Right hindlimb (tissue), 1 donor: ENCODE results near the gene KATNB1.

Source experiments
- DNase-seq: peaks from one replicate; pipeline ENCODE4 v3.0.0-alpha.2; 2018

Gene KATNB1

GRCh38 chr16:57759131-57759530 is 23.6 kb downstream of the KATNB1 start:
- DNase-seq = no peak

DNA sequence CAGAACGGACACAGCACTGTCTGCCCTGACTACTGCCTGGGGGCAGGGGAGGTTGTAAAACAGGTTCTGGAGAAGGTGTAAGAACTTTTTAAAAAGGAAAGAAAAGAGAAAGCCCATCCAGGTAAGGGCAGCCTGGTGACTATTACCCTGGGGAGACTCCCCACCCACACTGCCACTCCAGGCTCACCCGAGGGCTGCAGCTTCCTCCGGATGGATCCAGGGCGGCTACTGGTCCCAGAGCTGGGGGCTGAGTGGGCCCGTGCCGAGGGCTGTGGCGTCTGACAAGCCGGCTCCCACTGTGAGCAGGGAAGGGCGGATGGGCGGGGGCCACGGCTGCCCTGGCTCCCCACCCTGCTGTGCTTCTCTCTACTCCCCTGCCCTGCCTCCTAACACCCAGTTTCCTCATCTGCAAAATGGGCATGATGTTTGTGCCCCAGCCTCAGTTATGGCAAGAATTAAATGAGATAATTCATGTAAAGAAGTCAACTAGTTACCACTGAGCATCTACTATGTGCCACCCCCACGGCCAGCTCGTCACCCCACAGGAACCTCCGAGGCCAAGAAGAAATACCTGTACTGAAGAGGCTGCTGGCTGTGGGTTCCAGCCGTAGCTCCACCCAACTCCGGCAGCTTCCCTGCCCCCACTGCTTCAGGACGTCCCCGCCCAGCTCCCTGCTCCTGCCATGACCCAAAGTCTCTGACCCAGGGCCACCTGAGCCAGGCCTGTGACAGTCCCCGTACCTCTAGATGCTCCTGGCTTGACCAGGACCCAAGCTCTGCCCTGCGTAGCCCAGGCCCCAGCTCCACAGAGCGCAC is 24.2 kb downstream of the KATNB1 start:
- no peak for DNase-seq

DNA sequence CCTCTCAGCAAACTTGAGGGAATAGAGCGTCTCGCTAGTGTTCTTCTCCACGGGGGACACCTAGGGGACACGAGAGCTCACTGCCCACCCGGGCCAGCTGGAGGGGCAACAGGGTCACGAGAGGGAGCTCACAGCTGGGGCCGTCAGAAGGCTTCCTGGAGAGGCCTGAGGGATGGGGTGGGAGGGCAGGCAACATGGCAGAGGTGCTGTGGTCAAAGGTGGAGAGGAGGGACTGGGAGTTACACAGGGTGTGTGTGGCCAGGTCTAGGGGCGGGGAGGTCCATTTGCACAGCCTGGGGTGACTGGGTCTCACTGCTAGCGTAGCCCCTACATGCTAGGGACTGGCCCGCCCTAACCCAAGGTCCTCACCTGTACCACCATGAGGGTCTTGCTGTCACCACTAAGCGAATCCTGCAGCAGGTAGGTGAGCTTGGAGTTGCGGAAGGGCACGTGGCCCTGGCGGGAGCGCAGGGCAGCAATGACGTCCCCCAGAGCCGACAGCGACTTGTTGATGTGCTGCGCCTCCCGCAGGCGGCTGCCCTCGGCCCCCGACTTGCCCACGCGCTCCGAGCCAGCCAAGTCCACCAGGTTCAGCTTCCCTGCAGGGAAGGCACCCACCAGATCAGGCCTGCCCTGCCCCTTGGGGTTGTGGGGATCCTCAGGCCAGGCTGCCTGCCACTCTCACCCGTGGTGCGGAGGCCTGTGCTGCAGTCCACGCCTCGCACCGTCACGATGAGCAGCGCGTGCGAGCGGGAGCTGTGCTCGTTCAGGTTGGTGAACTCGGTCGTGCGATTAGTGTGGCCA is 25.0 kb downstream of the KATNB1 start:
- DNase-seq = no peak

DNA sequence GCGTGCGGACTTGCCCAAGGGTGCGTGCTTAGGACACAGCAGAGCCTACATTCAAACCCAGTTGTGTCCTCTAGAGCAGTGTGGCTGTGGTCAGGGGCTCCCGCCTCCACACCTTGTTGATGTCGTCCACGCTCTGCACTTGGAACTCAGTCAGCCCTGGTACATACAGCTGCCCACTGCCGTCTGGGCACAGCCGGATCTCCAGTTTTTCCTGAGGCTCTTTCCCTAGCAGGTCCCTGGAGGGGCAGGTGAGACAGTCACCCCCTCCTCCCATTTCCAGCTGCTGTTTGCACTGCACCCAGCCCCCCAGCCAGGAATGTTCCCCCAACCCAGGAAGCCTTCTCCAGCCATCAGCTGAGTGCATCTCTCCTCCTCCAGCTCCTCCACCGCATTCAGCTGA is 25.7 kb downstream of the KATNB1 start:
- DNase-seq = no peak

GRCh38 chr16:57761957-57762356 is 26.4 kb downstream of the KATNB1 start:
- DNase-seq = no peak

DNA sequence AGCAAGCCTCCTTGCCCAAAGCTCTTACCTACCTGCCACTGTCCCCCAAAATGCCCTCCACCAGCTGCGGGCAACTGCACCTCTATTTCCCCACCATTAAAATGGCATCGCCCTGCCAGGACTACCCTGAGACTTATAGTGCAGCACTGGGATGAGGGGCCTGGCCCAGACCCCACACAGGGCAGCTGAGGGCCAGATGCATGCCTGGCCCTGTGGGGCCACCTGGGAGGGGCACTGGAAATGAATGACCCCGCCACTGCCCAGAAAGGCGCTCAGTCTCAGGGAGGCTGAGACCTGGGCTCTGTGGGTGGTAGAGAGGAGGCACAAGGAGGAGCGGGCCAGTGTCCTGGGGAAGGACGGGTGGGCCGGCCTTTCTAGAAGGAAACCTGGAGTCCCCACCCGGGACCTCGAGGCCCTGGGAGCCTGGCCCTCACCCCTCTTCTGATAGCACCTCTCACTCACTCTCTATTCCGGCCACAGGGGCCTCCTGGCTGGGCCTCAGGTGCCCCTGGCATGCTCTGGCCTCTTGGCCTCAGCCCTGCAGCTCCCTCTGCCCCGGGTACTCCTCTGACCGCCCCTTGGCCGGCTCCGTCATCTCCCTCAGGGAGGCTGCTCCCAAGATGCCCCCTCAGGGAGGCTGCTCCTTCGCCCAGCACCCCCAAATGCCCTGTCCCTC is 26.9 kb downstream of the KATNB1 start:
- no peak for DNase-seq

GRCh38 chr16:57763285-57764005 is 27.9 kb downstream of the KATNB1 start:
- no peak for DNase-seq

DNA sequence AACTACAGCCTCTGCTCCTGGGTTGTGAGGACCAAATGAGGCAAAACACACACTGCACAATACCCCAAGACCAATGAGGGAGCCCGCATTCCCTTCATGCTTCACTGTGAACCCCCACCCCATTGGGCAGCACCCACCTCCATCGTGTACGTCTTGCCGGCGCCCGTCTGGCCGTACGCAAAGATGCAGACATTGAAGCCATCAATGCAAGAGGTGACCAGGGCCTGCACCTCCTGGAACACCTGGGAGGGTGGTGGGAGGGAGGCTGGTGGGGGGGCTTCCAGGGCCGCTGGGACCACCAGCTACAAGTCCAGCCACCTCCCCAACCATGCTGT is 28.4 kb downstream of the KATNB1 start:
- DNase-seq = no peak

DNA sequence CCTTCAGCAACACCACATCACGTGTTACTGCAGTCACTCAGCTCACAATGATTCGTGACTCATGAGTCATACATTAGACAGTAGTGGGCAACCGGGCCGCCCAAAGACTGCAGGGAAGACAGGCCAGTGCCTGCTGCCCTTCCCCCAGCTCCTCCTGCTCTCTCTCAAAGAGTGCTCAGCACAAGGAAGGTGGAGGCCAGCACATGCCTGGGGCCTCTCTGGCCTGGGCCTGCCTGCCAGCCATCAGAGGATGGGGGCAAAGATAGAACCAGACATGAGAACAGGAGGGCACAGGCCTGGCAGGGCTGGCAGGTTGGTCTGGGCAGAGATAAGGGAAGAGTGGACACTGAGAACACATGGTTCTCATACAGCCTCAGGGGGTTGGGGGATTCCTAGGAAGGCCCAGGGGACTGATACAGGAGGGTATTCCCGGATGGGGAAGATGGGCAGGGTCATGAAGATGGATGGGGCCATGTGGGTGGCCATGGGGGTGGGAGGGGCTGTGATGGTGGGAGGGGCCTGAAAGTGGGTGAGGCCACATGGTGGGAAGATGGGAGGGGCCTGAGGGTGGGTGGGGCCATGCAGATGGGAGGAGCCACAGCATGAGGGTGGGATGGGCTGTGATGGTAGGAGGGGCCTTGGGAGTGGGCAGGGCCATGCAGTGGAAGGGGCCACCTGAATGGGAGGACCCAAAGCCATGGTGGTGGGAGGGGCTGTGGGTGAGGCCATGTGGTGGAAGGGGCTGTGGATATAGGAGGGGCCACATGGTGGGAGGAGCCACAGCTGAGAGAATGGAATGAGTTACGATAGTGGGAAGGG is 29.0 kb downstream of the KATNB1 start:
- no peak for DNase-seq

DNA sequence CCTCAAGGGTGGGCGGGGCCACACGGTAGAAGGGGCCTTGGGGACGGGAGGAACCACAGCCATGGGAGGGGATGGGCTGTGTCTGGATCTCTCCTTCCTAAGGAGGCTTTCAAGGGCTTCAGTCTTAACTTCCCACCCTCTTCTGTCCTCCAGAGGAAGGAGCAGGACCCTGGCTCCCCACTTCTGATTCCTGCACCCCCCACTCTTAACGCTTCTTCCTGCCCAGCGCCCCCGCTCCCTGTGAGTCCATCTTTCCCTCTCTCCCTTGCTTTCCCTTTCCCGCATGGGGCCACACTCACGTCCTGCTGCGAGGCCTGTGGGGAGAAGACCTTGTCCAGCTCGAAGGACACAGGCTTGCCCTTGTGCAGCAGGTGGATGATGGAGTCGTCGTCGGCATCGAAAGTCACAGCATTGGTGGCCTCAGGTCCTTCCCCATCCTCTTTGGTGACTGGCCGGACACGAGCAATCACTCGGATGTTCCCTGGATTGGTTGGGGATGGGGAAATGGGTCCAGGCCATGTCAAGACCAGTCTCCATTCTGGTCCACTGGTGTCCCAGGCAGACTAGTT is 29.7 kb downstream of the KATNB1 start:
- DNase-seq = no peak

GRCh38 chr16:57766714-57767348 is 31.3 kb downstream of the KATNB1 start:
- DNase-seq = no peak

- DNase-seq = no peak
These were observed 34.1 kb downstream of the KATNB1 start for GRCh38 chr16:57769541-57770145.

GRCh38 chr16:57770361-57770760 is 34.8 kb downstream of the KATNB1 start:
- no peak for DNase-seq

DNA sequence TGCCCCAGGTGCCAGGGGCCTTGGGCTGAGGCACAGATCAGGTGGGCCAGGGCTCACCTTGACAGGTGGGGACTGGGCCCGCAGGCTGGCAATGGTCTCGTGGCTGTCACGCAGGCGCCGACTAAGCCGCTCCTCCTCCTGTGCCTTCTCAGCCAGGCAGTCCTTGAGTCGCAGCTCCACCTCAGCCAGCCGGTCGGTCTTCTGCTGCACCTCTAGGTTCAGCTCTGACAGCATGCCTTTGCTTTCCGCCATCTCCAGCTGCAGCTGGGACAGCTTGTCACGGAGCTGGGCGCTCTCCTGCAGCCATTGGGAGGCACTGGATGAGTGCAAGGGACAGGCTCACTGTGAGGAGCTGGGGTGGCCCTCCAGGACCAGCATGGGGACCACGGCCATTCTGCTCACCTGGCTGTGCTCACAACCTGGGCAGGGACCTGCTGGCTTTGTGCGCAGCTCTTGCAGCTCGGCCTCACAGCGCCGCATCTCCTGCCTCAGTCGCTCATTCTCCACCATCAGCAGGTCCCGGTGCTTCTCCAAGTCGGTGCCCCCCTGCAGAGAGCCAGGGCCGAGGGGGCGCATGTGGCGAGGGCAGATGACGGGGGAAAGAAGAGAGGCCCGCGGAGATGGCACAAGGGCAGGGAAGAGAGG is 35.7 kb downstream of the KATNB1 start:
- DNase-seq = no peak

DNA sequence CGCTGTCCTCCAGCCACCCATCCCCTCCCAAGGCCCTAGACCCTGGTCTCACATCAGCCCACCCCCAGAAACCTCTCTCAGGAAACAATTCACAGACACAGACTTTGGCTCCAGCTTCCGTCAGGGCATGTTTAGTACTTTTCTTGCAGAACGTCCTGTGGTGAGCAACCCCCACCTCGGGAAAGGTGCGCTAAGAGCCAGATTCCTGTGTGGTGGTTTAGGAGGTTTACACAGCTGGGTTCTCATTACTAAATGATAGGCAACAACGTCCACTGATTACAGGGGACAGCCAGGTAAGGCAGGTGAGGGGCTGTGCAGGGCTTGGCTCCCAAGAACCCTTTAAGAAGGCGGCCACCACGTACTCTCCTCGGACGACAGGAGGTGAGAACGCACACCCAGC is 37.4 kb downstream of the KATNB1 start:
- DNase-seq = no peak

DNA sequence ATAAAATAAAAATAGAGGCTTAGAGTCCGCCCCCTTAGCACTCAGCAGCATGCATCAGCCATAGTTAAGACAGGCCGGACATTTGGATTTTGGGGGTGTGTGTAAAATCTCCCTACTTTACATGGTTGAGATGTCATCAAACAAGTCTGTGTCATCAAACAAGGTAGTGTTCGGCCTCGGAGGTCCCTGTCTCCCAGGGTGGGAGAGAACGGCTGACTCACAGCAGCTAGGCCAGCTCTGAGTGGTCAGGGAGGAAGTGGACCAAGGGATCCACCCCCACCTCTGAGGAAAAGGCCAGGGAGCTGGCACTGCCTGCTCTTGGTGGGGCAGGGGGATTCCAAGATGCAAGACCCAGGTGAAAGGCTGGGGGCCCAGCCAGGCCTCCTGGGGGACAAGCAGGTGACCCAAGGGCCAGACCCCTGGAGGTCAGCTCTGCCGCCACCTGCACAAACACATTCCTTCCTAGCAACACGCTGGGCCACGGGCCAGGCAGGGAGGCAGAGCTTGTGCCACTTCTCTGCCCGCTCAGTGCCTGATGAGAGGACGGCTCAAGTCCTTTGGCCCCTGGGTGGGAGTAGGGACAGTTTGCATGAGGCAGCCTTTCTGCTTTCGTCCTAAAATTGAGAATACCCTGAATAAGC is 38.2 kb downstream of the KATNB1 start:
- DNase-seq = no peak

GRCh38 chr16:57774705-57775285 is 39.2 kb downstream of the KATNB1 start:
- no peak for DNase-seq

DNA sequence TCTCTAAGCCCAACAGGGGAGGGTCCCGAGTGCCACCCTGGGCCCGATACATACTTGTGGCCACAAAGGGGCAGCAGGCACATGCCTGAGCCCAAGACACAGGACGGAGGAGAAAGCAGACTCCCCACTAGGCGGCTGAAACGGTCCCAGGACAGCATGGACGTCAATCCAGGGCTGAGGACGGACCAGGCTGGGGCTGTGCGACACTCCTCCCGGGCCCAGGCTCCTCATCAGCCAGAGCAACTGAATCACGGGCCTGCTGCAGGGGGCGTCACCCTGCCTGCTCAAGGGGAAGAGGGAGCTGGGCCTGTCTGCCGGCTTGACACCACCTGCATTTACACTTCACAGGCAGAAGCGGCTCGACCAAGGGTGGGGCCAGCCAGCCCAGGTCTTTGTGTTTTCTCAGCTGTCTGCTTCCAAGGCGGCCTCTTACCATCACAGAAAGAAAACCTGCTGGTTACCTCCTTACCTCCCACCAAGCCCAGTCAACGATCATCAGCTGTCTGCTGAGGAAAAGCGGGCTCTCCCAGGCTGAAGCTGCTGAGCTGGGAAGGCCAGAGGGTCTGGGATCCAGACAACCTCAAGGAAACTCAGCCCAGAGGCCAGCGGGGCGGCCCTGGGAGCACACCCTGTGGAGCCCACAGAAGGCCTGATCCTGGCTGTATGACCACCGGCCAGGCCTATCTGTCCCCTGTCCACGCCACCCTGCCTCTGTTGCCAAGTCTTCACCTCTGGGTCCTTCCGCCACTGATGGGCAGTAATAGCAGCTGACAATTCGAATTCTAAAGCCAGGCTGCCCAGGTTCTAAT is 40.3 kb downstream of the KATNB1 start:
- peak; percentile 63 for DNase-seq

DNA sequence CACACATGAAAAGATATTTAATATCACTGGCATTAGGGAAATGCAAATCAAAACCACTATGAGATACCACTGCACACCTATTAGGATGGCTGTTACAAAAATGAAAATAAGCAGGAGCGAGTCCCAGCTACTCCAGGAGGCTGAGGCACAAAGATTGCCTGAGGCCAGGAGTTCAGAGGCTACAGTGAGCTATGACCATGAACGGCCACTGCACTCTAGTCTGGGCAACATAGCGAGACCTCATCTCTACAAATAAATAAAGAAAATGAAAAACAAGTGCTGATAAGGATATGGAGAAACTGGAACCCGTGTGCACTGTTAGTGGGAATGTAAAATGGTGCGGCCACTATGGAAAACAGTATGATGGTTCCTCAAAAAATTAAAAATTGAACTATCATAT is 43.1 kb downstream of the KATNB1 start:
- no peak for DNase-seq
